NCI-H1930 (cell line): ENCODE data around the gene OR8A1.
"Not testable (repeated sequence)": the region's sequence is repeated elsewhere in the genome, so short reads cannot be mapped to it uniquely, and the experiment has no call there.

ENCODE experiments used
- DNase-seq, 2 experiments: peaks; one replicate each; lab custom pipeline; 2025; lab: John Stamatoyannopoulos, UW

Gene OR8A1

GRCh38 chr11:124595302-124595701 is 25.5 kb downstream of the OR8A1 start:
- DNase-seq: no peak

DNA sequence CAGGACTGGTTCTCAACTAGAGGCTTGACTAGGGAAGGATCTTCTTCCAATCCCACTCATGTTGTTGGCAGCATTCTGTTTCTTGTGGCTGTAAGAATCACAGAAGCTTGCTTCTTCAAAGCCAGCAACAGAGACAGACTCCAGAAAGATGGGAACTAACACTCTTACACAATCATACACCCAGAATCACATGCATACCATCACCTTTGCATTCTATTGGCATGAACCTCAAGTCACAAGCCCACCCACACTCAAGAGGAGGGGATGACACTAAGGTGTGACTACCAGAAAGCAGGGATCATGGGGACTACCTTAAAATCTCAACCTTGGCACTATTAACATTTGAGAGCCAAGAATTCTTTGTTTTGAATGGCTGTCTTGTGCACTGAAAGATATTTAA is 27.8 kb downstream of the OR8A1 start:
- no peak for DNase-seq

DNA sequence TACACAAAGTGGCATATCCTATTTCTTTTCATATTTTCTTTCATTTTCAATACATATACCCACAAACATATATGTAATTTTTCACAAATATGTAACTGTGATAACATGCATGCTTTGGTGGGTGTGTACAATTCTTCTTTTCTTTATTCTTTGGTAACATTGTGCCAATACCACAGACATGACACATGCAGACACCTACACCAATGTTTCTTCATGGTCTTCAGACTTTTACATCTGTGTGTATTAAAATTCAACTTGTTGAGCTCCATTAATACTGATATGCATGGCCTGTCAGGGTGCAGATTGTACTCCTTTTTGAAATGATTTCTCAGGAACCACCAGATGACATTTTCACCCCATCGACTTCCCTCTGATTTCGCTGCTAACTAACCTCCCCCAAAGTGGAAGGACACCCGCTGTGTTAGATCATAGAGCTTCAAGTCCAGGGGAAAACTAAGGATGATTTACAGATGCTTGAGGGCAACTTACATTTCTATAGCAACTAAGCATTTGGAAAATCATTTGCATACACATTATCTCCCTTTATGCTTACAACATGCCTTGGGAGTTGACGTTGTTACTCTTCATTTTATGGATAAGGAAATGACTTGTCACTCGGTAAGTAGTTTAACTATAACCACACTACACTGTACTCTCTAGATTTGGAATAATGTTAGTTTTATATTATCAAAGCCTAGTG is 31.0 kb downstream of the OR8A1 start:
- DNase-seq: no peak

GRCh38 chr11:124602193-124602592 is 32.4 kb downstream of the OR8A1 start:
- DNase-seq: no peak

DNA sequence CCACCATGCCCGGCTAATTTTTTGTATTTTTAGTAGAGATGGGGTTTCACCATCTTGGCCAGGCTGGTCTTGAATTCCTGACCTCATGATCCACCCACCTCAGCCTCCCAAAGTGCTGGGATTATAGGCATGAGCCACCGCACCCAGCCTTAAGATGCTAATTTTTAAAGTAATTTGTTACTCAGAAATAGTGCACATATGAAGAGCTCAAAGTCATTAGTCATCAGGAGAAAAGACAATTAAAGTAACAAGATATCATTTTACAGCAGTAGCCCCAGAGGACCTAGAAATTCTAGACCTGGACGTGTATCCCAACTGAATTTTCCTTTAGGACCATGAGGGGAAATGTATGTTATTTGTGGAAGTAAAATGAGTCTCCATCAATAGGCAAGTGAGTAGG is 32.9 kb downstream of the OR8A1 start:
- not testable (repeated sequence) for DNase-seq

DNA sequence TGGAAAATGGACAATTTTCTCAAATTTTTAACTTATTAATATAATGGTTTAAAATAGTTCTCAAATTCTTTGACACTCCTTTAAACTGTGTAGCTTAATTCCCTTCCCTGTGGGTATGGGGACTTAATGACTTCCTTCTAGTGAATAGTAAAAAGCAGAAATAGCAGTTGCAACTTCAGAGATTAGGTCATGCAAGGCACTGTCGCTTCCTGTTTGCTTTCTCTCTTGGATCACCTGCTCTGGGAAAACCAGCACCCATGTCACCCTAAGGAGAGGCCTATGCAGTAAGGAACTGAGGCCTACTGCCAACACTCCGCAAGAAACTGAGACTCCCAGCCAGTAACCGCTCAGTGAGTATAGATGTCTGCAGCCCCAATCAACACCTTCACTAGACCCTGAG is 35.9 kb downstream of the OR8A1 start:
- no peak for DNase-seq

DNA sequence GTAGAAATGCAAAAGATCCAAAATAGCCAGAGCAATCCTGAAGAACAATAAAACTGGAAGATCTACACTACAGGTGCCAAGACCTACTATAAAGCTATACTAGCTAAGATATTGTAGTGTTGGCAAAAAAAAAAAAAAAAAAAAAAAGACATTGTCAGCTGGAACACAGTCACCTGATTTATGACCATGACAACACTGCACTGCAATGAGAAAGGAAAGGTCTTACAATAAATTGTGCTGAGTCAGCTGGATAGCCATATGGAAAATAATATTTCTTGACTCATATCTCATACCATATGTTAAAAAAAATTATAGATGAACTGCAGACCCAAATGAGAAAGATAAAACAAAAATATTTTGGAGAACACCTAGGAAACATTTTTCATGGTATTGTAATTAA is 38.4 kb downstream of the OR8A1 start:
- DNase-seq: no peak

GRCh38 chr11:124610295-124610694 is 40.5 kb downstream of the OR8A1 start:
- no peak for DNase-seq

GRCh38 chr11:124611064-124611463 is 41.3 kb downstream of the OR8A1 start, which contains the start of gene PANX3:
TSS of gene PANX3 (plus strand) at chr11:124611428. CDS start at chr11:124611557, 129 bp downstream.
- no peak for DNase-seq

DNA sequence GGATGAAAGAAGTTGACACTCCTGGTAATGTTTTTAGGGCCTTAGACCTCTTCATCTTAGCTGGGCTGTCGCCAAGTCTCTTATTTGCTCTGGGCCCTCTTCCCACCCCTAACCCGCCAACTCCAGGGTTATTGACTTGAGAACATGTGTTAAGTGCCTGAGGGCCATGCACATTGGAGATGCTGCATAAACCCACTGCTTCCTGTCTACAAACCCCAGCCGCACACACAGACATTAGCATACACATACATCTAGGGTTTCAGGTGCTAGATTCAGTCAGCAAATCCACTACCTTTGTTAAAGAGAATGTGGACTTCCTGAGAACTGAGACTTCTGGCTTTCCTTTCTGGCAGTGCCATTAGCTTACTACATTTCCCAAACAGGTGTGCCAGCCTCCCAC is 42.2 kb downstream of the OR8A1 start:
- DNase-seq: no peak

DNA sequence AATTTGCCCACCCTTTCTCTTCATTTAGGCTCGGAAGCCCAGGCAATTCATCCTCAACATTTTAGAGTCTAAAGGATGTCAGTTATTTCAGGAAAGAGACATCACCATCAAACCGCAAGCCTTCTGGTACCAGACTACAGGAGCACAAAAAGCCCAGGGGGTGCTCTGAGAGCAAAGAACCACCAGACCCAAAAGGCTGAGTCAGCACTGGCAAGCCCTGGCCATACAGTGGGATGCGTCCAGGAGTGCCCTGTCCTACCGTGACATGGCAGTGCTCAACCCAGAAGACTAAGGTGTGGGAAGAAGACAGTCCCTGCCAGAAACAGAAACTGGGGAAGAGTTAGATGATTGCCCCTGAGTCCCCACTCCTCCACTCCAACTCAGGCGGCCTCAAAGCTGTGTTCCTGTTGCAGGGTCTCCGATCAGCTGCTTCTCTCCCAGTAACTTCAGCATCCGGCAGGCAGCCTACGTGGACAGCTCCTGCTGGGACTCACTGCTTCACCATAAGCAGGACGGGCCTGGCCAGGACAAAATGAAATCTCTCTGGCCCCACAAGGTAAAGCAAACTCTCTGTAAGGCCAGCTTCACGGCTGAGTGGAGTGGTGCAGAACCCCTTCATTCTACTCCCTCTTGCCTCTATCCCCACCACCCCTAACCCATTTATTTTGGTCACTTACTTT is 42.9 kb downstream of the OR8A1 start:
- no peak for DNase-seq

GRCh38 chr11:124618863-124619262 is 49.1 kb downstream of the OR8A1 start:
- no peak for DNase-seq
